Keratinocyte (primary cell): ENCODE results near the gene INSC. TPM values are rescaled to one million over a fixed set of nuclear protein-coding genes. Genes with fewer than 3 reads are reported as not detected.

Experiments used
- DNase-seq: peaks from one replicate; pipeline ENCODE4 v3.0.0-alpha.2; 2011; ENCODE audit warnings: low read depth, missing footprints, low spot score
- FAIRE-seq: peaks from 2 replicates; lab custom pipeline; 2011; peaks lifted over from hg19 to GRCh38; lab: Jason Lieb, UNC
- H2AFZ ChIP-seq: 2 replicates; pipeline ENCODE4 v1.6.0; 2012; ENCODE audit warnings: low read length, control low read depth, inconsistent platforms; ENCODE audit not compliant: control insufficient read depth
- H3K27ac ChIP-seq: 2 replicates; pipeline ENCODE4 v1.5.1; 2011; ENCODE audit warnings: low read length; ENCODE audit not compliant: control insufficient read depth, insufficient read depth
- H3K27me3 ChIP-seq: 3 replicates; pipeline ENCODE4 v1.6.0; 2011; ENCODE audit warnings: low read length; ENCODE audit not compliant: control insufficient read depth, insufficient read depth; ENCODE audit errors: extremely low read depth
- H3K36me3 ChIP-seq, 2 experiments: 2 replicates in 1 of 2; 3 replicates in 1 of 2; pipeline ENCODE4 v1.5.1; 2011; ENCODE audit warnings: low read length in 2 of 2, mild to moderate bottlenecking in 1 of 2; ENCODE audit not compliant: control insufficient read depth in 2 of 2, insufficient read depth in 2 of 2; ENCODE audit errors: extremely low read depth in 1 of 2
- H3K4me1 ChIP-seq: 3 replicates; pipeline ENCODE4 v1.5.1; 2011; ENCODE audit warnings: low read length; ENCODE audit not compliant: control insufficient read depth, insufficient read depth; ENCODE audit errors: extremely low read depth
- H3K4me2 ChIP-seq: 3 replicates; pipeline ENCODE4 v1.6.0; 2011; ENCODE audit warnings: low read depth, low read length; ENCODE audit not compliant: control insufficient read depth, insufficient read depth; ENCODE audit errors: extremely low read depth
- H3K4me3 ChIP-seq, 3 experiments: fragments of 200-600 bp in 1 of 3; sonication (generic) in 1 of 3; 2 replicates in 2 of 3; 3 replicates in 1 of 3; pipeline ENCODE4 v1.5.1; 2011 to 2016; ENCODE audit warnings: low read length in 3 of 3, mild to moderate bottlenecking in 3 of 3, control low read depth in 2 of 3, inconsistent platforms in 1 of 3, low read depth in 1 of 3, mixed read lengths in 1 of 3, mixed run types in 1 of 3, moderate library complexity in 1 of 3; ENCODE audit not compliant: control insufficient read depth in 2 of 3, insufficient read depth in 2 of 3; ENCODE audit errors: extremely low read depth in 1 of 3
- H3K79me2 ChIP-seq: 2 replicates; pipeline ENCODE4 v1.6.0; 2012; ENCODE audit warnings: low read length; ENCODE audit not compliant: control insufficient read depth, insufficient read depth
- H3K9ac ChIP-seq: 3 replicates; pipeline ENCODE4 v1.6.0; 2011; ENCODE audit warnings: low read length; ENCODE audit not compliant: control insufficient read depth, insufficient read depth; ENCODE audit errors: extremely low read depth
- H3K9me1 ChIP-seq: 3 replicates; pipeline ENCODE4 v1.6.0; 2011; ENCODE audit warnings: low read length; ENCODE audit not compliant: control insufficient read depth, insufficient read depth; ENCODE audit errors: extremely low read depth
- H3K9me3 ChIP-seq: 2 replicates; pipeline ENCODE4 v1.5.1; 2012; ENCODE audit warnings: low read depth, low read length; ENCODE audit not compliant: control insufficient read depth
- H4K20me1 ChIP-seq: 3 replicates; pipeline ENCODE4 v1.6.0; 2011; ENCODE audit warnings: low read length; ENCODE audit not compliant: control insufficient read depth, insufficient read depth; ENCODE audit errors: extremely low read depth
- EZH2 ChIP-seq: IDR thresholded peaks from one replicate; pipeline ENCODE4 v1.6.1; 2012; ENCODE audit warnings: inconsistent platforms, mild to moderate bottlenecking, low read length, moderate library complexity
- dilution Hi-C: fragments of 300-500 bp; cut with MboI; formaldehyde crosslinking; loops from one replicate; pipeline ENCODE4 v1.7.0; 2020; ENCODE audit warnings: low sequenced_read_pairs; ENCODE audit not compliant: extremely low pct_ligation_motif_present
- polyA plus RNA-seq, 5 experiments: library from polyadenylated mRNA; depleted of rRNA in 3 of 5; stranded (reverse) in 3 of 5; stranded (forward) in 1 of 5; unstranded in 1 of 5; fragments of >200 nt; gene quantifications; 1 replicate in 1 of 5; 2 replicates in 3 of 5; 3 replicates in 1 of 5; pipeline versions ENCODE4 v1.2.1 to v1.2.3, GENCODE V29; 2011 to 2012; ENCODE audit warnings: missing spikeins in 2 of 5, low read depth in 1 of 5, low replicate concordance in 1 of 5
- TF ChIP-seq, protein P1 (sequence below), 3 experiments: IDR thresholded peaks in 1 of 3; conservative IDR thresholded peaks in 1 of 3; optimal IDR thresholded peaks in 1 of 3; 2 replicates in 2 of 3; 3 replicates in 1 of 3; pipeline versions ENCODE3 to v1.5.1; 2011; ENCODE audit warnings: low read length in 3 of 3, mild to moderate bottlenecking in 3 of 3, moderate library complexity in 2 of 3, control low read depth in 1 of 3, inconsistent platforms in 1 of 3; ENCODE audit not compliant: insufficient read depth in 2 of 3; ENCODE audit errors: extremely low read depth in 1 of 3

The INSC gene
- polyA plus RNA-seq, 1 donor (not counting 4 experiments of a cell fraction or from before 2014, with no cell fraction given), result 0.13 TPM

DNA sequence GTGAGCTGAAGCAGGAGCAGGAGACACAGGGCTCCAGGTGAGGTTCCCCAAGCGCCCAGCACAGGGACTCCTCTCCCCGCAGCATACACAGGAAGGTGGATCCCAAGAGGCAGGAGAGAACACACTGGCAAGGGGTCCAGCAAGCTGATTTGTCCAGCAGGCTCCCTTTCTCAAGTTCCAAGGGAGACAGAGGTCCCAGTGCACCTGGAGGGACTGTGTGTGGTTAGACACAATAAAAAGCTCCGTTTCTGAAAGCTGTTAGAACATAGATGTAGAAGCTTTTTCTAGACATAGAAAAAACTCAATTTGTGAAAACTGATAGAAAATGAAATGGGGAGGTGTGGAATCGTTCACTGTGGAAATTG, 39.6 kb upstream of the INSC start:
- H3K9me3 ChIP-seq, result no peaks in the 10 kb centered on the region
- TF ChIP-seq EZH2, result no peak
- TF ChIP-seq, protein P1, sequence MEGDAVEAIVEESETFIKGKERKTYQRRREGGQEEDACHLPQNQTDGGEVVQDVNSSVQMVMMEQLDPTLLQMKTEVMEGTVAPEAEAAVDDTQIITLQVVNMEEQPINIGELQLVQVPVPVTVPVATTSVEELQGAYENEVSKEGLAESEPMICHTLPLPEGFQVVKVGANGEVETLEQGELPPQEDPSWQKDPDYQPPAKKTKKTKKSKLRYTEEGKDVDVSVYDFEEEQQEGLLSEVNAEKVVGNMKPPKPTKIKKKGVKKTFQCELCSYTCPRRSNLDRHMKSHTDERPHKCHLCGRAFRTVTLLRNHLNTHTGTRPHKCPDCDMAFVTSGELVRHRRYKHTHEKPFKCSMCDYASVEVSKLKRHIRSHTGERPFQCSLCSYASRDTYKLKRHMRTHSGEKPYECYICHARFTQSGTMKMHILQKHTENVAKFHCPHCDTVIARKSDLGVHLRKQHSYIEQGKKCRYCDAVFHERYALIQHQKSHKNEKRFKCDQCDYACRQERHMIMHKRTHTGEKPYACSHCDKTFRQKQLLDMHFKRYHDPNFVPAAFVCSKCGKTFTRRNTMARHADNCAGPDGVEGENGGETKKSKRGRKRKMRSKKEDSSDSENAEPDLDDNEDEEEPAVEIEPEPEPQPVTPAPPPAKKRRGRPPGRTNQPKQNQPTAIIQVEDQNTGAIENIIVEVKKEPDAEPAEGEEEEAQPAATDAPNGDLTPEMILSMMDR (optimal IDR thresholded peaks at IDR 0.05 in 1 of 3, IDR thresholded peaks at IDR 0.05 in 1 of 3, conservative IDR thresholded peaks at IDR 0.05 in 1 of 3; ENCODE audit: extremely low read depth in 1 of 3, insufficient read depth in 2 of 3, low read length in 3 of 3), result no peak
- no peaks in the 10 kb centered on the region for H3K9me1 ChIP-seq
- no peaks in the 10 kb centered on the region for H3K79me2 ChIP-seq
- FAIRE-seq (no peak), DNase-seq (no peak)
- H2AFZ ChIP-seq, result no peak overlapping the region
- H3K4me1 ChIP-seq, result peaks cover 5% of the 10 kb centered on the region
- no peak overlapping the region for H3K27ac ChIP-seq
- H3K27me3 ChIP-seq, result peaks cover 31% of the 10 kb centered on the region
- H3K4me2 ChIP-seq, result no peak overlapping the region
- dilution Hi-C loops, result no loop called here
- no peak overlapping the region for H3K9ac ChIP-seq
- no peak overlapping the region for H3K4me3 ChIP-seq
- no peaks in the 10 kb centered on the region for H3K36me3 ChIP-seq
- no peaks in the 10 kb centered on the region for H4K20me1 ChIP-seq

- Histone ChIP-seq H3K36me3 (no peaks in the 10 kb centered on the region), H2AFZ (no peak overlapping the region), H3K27ac (no peak overlapping the region), H3K9ac (no peak overlapping the region), H3K9me1 (no peaks in the 10 kb centered on the region), H3K4me1 (peaks cover 2% of the 10 kb centered on the region), H3K9me3 (no peaks in the 10 kb centered on the region), H3K4me3 (no peak overlapping the region), H3K79me2 (no peaks in the 10 kb centered on the region), H3K4me2 (no peak overlapping the region), H3K27me3 (no peaks in the 10 kb centered on the region), H4K20me1 (no peaks in the 10 kb centered on the region)
- dilution Hi-C loops, result no loop called here
- TF ChIP-seq, protein P1 (optimal IDR thresholded peaks at IDR 0.05 in 1 of 3, IDR thresholded peaks at IDR 0.05 in 1 of 3, conservative IDR thresholded peaks at IDR 0.05 in 1 of 3; ENCODE audit: extremely low read depth in 1 of 3, insufficient read depth in 2 of 3, low read length in 3 of 3), result no peak
- no peak for TF ChIP-seq EZH2
- FAIRE-seq, result no peak
- no peak for DNase-seq
These were observed 23.5 kb upstream of the INSC start for GRCh38 chr11:15091175-15091574.
